ENCODE data around the gene PGLYRP1.

GRCh38 chr19:46022061-46022430 lies 807 bp downstream of the PGLYRP1 start:
- TF ChIP-seq CTCF (IDR thresholded peaks at IDR 0.05) (no peak), USF2 (CRISPR knock-in tag; IDR thresholded peaks at IDR 0.05) (no peak), SP1 (CRISPR knock-in tag; conservative IDR thresholded peaks at IDR 0.05) (no peak), ZBTB21 (CRISPR knock-in tag; IDR thresholded peaks at IDR 0.05; ENCODE audit: borderline replicate concordance) (no peak), CREB1 (CRISPR knock-in tag; IDR thresholded peaks at IDR 0.05) (no peak), ATF1 (CRISPR knock-in tag; IDR thresholded peaks at IDR 0.05) (no peak), ATF2 (CRISPR knock-in tag; IDR thresholded peaks at IDR 0.05; ENCODE audit: borderline replicate concordance, low read depth) (no peak), MAX (CRISPR knock-in tag; IDR thresholded peaks at IDR 0.05) (no peak), AFF4 (CRISPR knock-in tag; IDR thresholded peaks at IDR 0.05; ENCODE audit: borderline replicate concordance) (no peak), ZNF512 (CRISPR knock-in tag; IDR thresholded peaks at IDR 0.05; ENCODE audit: borderline replicate concordance) (no peak)
